HepG2 (cell line): Measurements from ENCODE around the gene AMIGO1. TPM values are rescaled to one million over a fixed set of nuclear protein-coding genes. Genes with fewer than 3 reads are reported as not detected.

Source experiments
- GABPB1 ChIP-seq: IDR thresholded peaks from 2 replicates; pipeline ENCODE4 v1.6.1; 2016; ENCODE audit warnings: mild to moderate bottlenecking, missing genetic modification reagents, moderate library complexity, missing compliant biosample characterization
- GATAD1 ChIP-seq: IDR thresholded peaks from 2 replicates; pipeline ENCODE4 v1.6.1; 2016; ENCODE audit warnings: missing genetic modification reagents, missing compliant biosample characterization
- IKZF4 ChIP-seq: sonication (generic); formaldehyde crosslinking; IDR thresholded peaks from 2 replicates; pipeline ENCODE4 v1.5.1; 2020; ENCODE audit warnings: borderline replicate concordance, mild to moderate bottlenecking, low read depth, missing genetic modification reagents; ENCODE audit errors: not compliant biosample characterization
- MTA1 ChIP-seq: sonication (generic); formaldehyde crosslinking; IDR thresholded peaks from 2 replicates; pipeline ENCODE4 v1.4.0; 2020; ENCODE audit warnings: missing genetic modification reagents, mild to moderate bottlenecking, borderline replicate concordance
- PITX1 ChIP-seq: sonication (generic); formaldehyde crosslinking; IDR thresholded peaks from 2 replicates; pipeline ENCODE4 v1.5.1; 2020; ENCODE audit warnings: mild to moderate bottlenecking, missing genetic modification reagents
- RARG ChIP-seq: sonication (generic); formaldehyde crosslinking; IDR thresholded peaks from 2 replicates; pipeline ENCODE4 v1.4.0; 2020; ENCODE audit warnings: low read depth, mild to moderate bottlenecking, missing genetic modification reagents
- STAT5B ChIP-seq: sonication (generic); formaldehyde crosslinking; IDR thresholded peaks from 2 replicates; pipeline ENCODE4 v1.4.0; 2020; ENCODE audit warnings: missing genetic modification reagents
- SUZ12 ChIP-seq: fragments of 150-350 bp; IDR thresholded peaks from 2 replicates; pipeline ENCODE4 v1.6.1; 2014; ENCODE audit warnings: low read depth, low read length
- ZNF224 ChIP-seq: sonication (generic); formaldehyde crosslinking; IDR thresholded peaks from 2 replicates; pipeline ENCODE4 v1.5.0; 2020; ENCODE audit warnings: mild to moderate bottlenecking, missing genetic modification reagents
- ZNF501 ChIP-seq: sonication (generic); formaldehyde crosslinking; IDR thresholded peaks from 2 replicates; pipeline ENCODE4 v1.5.1; 2020; ENCODE audit warnings: mild to moderate bottlenecking, moderate library complexity, missing genetic modification reagents
- polyA plus RNA-seq, 8 experiments: library from polyadenylated mRNA; depleted of rRNA in 3 of 8; stranded (reverse) in 7 of 8; unstranded in 1 of 8; fragments of >200 nt; fragmentation: Illumina TruSeq in 4 of 8; extraction: Trizol in 4 of 8; gene quantifications; 2 replicates each; pipeline versions ENCODE4 v1.2.1 to v1.2.3, GENCODE V29; 2011 to 2016; ENCODE audit warnings: low read depth in 4 of 8, missing spikeins in 1 of 8, mixed read lengths in 1 of 8; ENCODE audit not compliant: insufficient read depth in 1 of 8
- total RNA-seq, 5 experiments: library from RNA; depleted of rRNA; stranded (reverse); fragments of >200 nt; fragmentation: Illumina TruSeq; extraction: Trizol; gene quantifications; 2 replicates each; pipeline ENCODE4 v1.2.3, GENCODE V29; 2016; ENCODE audit warnings: low read depth in 1 of 5
- TF ChIP-seq, protein P1 (sequence below): sonication (generic); formaldehyde crosslinking; IDR thresholded peaks from 2 replicates; pipeline ENCODE4 v1.4.0; 2020; ENCODE audit warnings: missing genetic modification reagents, borderline replicate concordance
- TF ChIP-seq, protein P2 (sequence below): sonication (generic); formaldehyde crosslinking; IDR thresholded peaks from 2 replicates; pipeline ENCODE4 v1.4.0; 2020; ENCODE audit warnings: missing genetic modification reagents, borderline replicate concordance

The AMIGO1 gene
- total and polyA plus RNA-seq, 2 of the 13 experiments (the other 11 are each of a cell fraction or from before 2014, with no cell fraction given): 0.40 to 1.3 TPM

DNA sequence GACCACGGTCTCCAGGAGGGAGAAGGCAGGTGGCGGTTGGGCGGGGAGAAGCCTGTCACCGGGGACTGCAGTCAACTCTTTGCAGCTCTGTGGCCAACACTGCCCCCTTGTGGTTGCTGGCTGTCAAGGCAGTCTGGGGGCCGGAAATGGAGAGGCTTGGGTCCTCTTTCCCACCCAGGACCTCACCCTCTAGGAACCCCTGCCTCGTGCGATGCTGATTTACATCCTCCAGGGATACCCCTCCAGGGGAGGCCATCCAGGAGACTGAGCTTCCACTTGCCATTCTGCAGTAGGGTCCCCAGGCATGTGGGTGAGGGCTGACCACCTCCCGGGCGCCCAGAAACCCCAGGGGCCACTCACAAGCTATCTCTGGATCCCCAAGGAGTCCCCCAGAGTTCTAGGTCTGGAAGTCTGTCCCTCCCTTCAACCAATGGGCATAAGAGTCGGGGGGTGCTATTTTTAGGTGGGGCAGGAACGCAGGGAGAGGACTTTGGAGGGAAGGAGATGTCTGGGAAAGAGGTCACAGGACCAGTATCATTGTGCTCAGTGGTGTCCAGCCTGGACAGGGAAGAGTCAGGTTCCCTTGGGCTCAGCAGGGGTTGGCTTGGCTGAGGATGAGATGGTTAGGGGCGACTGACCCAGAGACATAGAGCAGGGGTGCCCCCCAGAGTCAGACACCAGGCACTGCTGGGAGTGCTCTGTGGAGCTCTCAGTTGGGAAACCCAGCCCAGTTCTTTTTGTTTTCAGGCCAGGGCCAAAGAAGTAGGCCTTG is 23.0 kb upstream of the AMIGO1 start (continued):
- 0 out of 2 replicates have a peak, but pooled peaks have one; percentile 29 for TF ChIP-seq MTA1 (CRISPR knock-in tag)
- no peak for TF ChIP-seq PITX1
- TF ChIP-seq, protein P1, sequence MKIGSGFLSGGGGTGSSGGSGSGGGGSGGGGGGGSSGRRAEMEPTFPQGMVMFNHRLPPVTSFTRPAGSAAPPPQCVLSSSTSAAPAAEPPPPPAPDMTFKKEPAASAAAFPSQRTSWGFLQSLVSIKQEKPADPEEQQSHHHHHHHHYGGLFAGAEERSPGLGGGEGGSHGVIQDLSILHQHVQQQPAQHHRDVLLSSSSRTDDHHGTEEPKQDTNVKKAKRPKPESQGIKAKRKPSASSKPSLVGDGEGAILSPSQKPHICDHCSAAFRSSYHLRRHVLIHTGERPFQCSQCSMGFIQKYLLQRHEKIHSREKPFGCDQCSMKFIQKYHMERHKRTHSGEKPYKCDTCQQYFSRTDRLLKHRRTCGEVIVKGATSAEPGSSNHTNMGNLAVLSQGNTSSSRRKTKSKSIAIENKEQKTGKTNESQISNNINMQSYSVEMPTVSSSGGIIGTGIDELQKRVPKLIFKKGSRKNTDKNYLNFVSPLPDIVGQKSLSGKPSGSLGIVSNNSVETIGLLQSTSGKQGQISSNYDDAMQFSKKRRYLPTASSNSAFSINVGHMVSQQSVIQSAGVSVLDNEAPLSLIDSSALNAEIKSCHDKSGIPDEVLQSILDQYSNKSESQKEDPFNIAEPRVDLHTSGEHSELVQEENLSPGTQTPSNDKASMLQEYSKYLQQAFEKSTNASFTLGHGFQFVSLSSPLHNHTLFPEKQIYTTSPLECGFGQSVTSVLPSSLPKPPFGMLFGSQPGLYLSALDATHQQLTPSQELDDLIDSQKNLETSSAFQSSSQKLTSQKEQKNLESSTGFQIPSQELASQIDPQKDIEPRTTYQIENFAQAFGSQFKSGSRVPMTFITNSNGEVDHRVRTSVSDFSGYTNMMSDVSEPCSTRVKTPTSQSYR (CRISPR knock-in tag): peak; percentile 6; the same call in 1 of the 2 replicates
- TF ChIP-seq GATAD1: 0 out of 2 replicates have a peak, but pooled peaks have one; percentile 11
- TF ChIP-seq ZNF224 (CRISPR knock-in tag): no peak
- TF ChIP-seq IKZF4 (CRISPR knock-in tag): peak; percentile 65
- TF ChIP-seq, protein P2, sequence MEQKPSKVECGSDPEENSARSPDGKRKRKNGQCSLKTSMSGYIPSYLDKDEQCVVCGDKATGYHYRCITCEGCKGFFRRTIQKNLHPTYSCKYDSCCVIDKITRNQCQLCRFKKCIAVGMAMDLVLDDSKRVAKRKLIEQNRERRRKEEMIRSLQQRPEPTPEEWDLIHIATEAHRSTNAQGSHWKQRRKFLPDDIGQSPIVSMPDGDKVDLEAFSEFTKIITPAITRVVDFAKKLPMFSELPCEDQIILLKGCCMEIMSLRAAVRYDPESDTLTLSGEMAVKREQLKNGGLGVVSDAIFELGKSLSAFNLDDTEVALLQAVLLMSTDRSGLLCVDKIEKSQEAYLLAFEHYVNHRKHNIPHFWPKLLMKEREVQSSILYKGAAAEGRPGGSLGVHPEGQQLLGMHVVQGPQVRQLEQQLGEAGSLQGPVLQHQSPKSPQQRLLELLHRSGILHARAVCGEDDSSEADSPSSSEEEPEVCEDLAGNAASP (CRISPR knock-in tag): peak; percentile 32; the same call in 1 of the 2 replicates
- no peak for TF ChIP-seq SUZ12
- peak; percentile 78 for TF ChIP-seq GABPB1 (CRISPR knock-in tag)
- TF ChIP-seq STAT5B: no peak
- no peak for TF ChIP-seq RARG (CRISPR knock-in tag)
- TF ChIP-seq ZNF501 (CRISPR knock-in tag): peak; percentile 79; the same call in 1 of the 2 replicates
